K562 (cell line): ENCODE data around the gene MAP2K7. TPM values are rescaled to one million over a fixed set of nuclear protein-coding genes. Genes with fewer than 3 reads are reported as not detected.

Experiments
- CBFA2T3 ChIP-seq: fragments of 450-650 bp; IDR thresholded peaks from 2 replicates; pipeline ENCODE4 v1.6.1; 2017
- CEBPG ChIP-seq, 3 experiments: fragments of 200-800 bp in 1 of 3; sonication (Bioruptor generic) in 1 of 3; sonication (generic) in 1 of 3; formaldehyde crosslinking in 1 of 3; IDR thresholded peaks in 2 of 3; conservative IDR thresholded peaks in 1 of 3; 2 replicates each; pipeline versions ENCODE4 v1.6.1 to v1.8.0; 2016 to 2022; ENCODE audit warnings: missing compliant biosample characterization in 2 of 3, missing genetic modification characterization in 2 of 3, mild to moderate bottlenecking in 1 of 3, missing genetic modification reagents in 1 of 3
- CXXC5 ChIP-seq: fragments of 250-450 bp; sonication (Bioruptor Pico); IDR thresholded peaks from 2 replicates; pipeline ENCODE4 v1.8.0; 2022; ENCODE audit warnings: inconsistent platforms, mild to moderate bottlenecking, moderate library complexity
- FUS ChIP-seq: fragments of 200-400 bp; formaldehyde crosslinking; optimal IDR thresholded peaks from 2 replicates; pipeline ENCODE3; 2017; ENCODE audit warnings: low read depth, low read length
- KDM4B ChIP-seq, 2 experiments: fragments of 450-650 bp in 1 of 2; sonication (generic) in 1 of 2; IDR thresholded peaks; 2 replicates each; pipeline ENCODE4 v1.6.1; 2016 to 2017; ENCODE audit warnings: borderline replicate concordance in 2 of 2, antibody characterized with exemption in 1 of 2, low read depth in 1 of 2, mild to moderate bottlenecking in 1 of 2
- NFRKB ChIP-seq: fragments of 450-650 bp; IDR thresholded peaks from 2 replicates; pipeline ENCODE4 v1.6.1; 2016; ENCODE audit warnings: low read depth
- NR4A1 ChIP-seq, 2 experiments: fragments of 250-450 bp in 1 of 2; fragments of 450-650 bp in 1 of 2; sonication (Bioruptor Pico) in 1 of 2; IDR thresholded peaks; 2 replicates each; pipeline versions ENCODE4 v1.4.0 to v1.6.1; 2016 to 2020; ENCODE audit warnings: mild to moderate bottlenecking in 2 of 2, missing compliant biosample characterization in 1 of 2, missing genetic modification characterization in 1 of 2, moderate library complexity in 1 of 2
- PHTF2 ChIP-seq: fragments of 250-450 bp; sonication (Bioruptor Pico); IDR thresholded peaks from 2 replicates; pipeline ENCODE4 v1.5.0; 2021; ENCODE audit warnings: mild to moderate bottlenecking
- PTRF ChIP-seq: fragments of 450-650 bp; IDR thresholded peaks from 2 replicates; pipeline ENCODE4 v1.6.1; 2016; ENCODE audit warnings: mild to moderate bottlenecking, missing genetic modification characterization, missing compliant biosample characterization
- SMAD3 ChIP-seq: fragments of 450-650 bp; formaldehyde crosslinking; conservative IDR thresholded peaks from 2 replicates; pipeline ENCODE4 v1.4.0; 2020; ENCODE audit warnings: mild to moderate bottlenecking
- ZNF184 ChIP-seq: sonication (generic); formaldehyde crosslinking; IDR thresholded peaks from 2 replicates; pipeline ENCODE4 v1.5.0; 2020; ENCODE audit warnings: missing genetic modification reagents
- ZNF3 ChIP-seq: fragments of 250-450 bp; sonication (Bioruptor Pico); IDR thresholded peaks from 2 replicates; pipeline ENCODE4 v1.5.0; 2021; ENCODE audit warnings: mild to moderate bottlenecking, moderate library complexity
- polyA plus RNA-seq, 8 experiments: library from polyadenylated mRNA; depleted of rRNA in 4 of 8; stranded (reverse) in 5 of 8; unstranded in 3 of 8; fragments of >200 nt; fragmentation: Nextera tagmentation in 2 of 8; fragmentation: Illumina TruSeq in 1 of 8; extraction: Ambion mirVana in 2 of 8; extraction: Trizol in 1 of 8; gene quantifications; 2 replicates each; pipeline versions ENCODE4 v1.2.1 to v1.2.3, GENCODE V29; 2011 to 2014; ENCODE audit warnings: inconsistent platforms in 1 of 8, missing spikeins in 1 of 8
- total RNA-seq, 7 experiments: library from RNA; depleted of rRNA in 6 of 7; stranded (reverse); fragments of >200 nt in 6 of 7; fragmentation: Illumina TruSeq in 2 of 7; extraction: Trizol in 2 of 7; gene quantifications; 2 replicates each; pipeline versions ENCODE4 v1.2.1 to v1.2.3, GENCODE V29; 2011 to 2021; ENCODE audit warnings: low replicate concordance in 1 of 7
- TF ChIP-seq, protein P1 (sequence below): fragments of 250-450 bp; sonication (Bioruptor Pico); IDR thresholded peaks from 2 replicates; pipeline ENCODE4 v1.4.0; 2020
- TF ChIP-seq, protein P2 (sequence below): fragments of 250-450 bp; sonication (Bioruptor Pico); IDR thresholded peaks from 2 replicates; pipeline ENCODE4 v1.5.0; 2021
- TF ChIP-seq, protein P3 (sequence below): fragments of 200-800 bp; sonication (Bioruptor generic); IDR thresholded peaks from 2 replicates; pipeline ENCODE4 v1.6.1; 2017; ENCODE audit warnings: missing genetic modification characterization, missing compliant biosample characterization
- TF ChIP-seq, protein P4 (sequence below): fragments of 200-400 bp; formaldehyde crosslinking; IDR thresholded peaks from 2 replicates; pipeline ENCODE4 v1.6.1; 2017; ENCODE audit warnings: mild to moderate bottlenecking, low read depth, low read length, moderate library complexity

The MAP2K7 gene
- total and polyA plus RNA-seq, 9 of the 15 experiments (the other 6 are each of a cell fraction or from before 2014, with no cell fraction given): 0.51 to 45.8 (median 14.1) TPM

DNA sequence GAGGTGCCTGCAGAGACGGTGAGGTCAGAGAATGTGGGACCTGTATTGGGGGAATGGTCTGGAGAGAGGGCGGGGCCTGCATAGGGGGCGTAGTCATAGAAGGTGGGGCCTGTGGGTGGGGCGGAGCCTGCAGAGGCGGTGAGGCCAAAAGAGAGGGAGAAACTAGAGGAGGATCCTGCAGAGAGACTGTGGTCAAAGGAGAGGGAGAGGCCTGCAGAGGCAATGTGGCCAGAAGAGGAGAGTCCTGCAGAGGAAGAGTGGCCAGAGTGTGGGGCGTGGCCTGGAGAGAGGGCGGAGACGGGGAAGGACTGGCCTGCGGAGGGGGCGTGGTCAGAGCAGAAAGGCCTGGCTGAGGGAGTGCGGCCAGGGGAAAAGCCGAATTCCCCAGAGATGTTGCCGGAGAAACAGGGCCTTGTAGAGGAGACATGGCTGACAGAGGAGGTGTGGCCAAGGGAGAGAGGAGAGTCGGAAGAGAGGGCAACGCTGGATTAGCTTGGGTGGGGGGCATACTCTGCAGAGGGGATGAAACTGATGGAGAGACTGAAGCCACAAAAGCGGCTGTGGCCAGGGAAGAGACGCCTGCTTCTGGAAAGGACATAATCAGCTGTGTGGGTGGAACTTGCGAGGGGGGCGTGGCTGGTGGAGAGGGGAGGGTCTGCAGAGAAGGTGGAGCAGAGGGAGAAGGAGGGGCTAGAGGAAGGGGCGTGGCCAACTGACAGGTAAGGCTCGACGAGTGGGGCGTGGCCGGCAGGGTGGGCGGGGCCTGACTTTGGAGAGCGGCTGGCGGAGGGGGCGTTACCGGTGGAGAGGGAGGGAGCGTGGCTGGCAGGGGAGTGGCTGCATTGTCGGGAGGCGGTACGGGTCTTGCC, 32.0 kb upstream of the MAP2K7 start (continued):
- TF ChIP-seq NR4A1 (CRISPR knock-in tag; IDR thresholded peaks at IDR 0.05) (peak; percentile 42; the same call in 1 of the 2 replicates), NR4A1 (tag; IDR thresholded peaks at IDR 0.05) (no peak), FUS (no peak), PTRF (tag) (no peak), ZNF3 (CRISPR knock-in tag) (no peak), PHTF2 (no peak), CBFA2T3 (no peak), CXXC5 (CRISPR knock-in tag) (no peak), CEBPG (CRISPR knock-in tag; IDR thresholded peaks at IDR 0.05) (no peak), CEBPG (tag; conservative IDR thresholded peaks at IDR 0.05 in 1 of 2, IDR thresholded peaks at IDR 0.05 in 1 of 2) (no peak), SMAD3 (CRISPR knock-in tag) (no peak), ZNF184 (CRISPR knock-in tag) (no peak), NFRKB (no peak), KDM4B (IDR thresholded peaks at IDR 0.05; ENCODE audit: borderline replicate concordance in 2 of 2, low read depth in 1 of 2) (no peak)
- TF ChIP-seq, protein P1, sequence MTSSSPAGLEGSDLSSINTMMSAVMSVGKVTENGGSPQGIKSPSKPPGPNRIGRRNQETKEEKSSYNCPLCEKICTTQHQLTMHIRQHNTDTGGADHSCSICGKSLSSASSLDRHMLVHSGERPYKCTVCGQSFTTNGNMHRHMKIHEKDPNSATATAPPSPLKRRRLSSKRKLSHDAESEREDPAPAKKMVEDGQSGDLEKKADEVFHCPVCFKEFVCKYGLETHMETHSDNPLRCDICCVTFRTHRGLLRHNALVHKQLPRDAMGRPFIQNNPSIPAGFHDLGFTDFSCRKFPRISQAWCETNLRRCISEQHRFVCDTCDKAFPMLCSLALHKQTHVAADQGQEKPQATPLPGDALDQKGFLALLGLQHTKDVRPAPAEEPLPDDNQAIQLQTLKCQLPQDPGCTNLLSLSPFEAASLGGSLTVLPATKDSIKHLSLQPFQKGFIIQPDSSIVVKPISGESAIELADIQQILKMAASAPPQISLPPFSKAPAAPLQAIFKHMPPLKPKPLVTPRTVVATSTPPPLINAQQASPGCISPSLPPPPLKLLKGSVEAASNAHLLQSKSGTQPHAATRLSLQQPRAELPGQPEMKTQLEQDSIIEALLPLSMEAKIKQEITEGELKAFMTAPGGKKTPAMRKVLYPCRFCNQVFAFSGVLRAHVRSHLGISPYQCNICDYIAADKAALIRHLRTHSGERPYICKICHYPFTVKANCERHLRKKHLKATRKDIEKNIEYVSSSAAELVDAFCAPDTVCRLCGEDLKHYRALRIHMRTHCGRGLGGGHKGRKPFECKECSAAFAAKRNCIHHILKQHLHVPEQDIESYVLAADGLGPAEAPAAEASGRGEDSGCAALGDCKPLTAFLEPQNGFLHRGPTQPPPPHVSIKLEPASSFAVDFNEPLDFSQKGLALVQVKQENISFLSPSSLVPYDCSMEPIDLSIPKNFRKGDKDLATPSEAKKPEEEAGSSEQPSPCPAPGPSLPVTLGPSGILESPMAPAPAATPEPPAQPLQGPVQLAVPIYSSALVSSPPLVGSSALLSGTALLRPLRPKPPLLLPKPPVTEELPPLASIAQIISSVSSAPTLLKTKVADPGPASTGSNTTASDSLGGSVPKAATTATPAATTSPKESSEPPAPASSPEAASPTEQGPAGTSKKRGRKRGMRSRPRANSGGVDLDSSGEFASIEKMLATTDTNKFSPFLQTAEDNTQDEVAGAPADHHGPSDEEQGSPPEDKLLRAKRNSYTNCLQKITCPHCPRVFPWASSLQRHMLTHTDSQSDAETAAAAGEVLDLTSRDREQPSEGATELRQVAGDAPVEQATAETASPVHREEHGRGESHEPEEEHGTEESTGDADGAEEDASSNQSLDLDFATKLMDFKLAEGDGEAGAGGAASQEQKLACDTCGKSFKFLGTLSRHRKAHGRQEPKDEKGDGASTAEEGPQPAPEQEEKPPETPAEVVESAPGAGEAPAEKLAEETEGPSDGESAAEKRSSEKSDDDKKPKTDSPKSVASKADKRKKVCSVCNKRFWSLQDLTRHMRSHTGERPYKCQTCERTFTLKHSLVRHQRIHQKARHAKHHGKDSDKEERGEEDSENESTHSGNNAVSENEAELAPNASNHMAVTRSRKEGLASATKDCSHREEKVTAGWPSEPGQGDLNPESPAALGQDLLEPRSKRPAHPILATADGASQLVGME (CRISPR knock-in tag): no peak
- TF ChIP-seq, protein P2, sequence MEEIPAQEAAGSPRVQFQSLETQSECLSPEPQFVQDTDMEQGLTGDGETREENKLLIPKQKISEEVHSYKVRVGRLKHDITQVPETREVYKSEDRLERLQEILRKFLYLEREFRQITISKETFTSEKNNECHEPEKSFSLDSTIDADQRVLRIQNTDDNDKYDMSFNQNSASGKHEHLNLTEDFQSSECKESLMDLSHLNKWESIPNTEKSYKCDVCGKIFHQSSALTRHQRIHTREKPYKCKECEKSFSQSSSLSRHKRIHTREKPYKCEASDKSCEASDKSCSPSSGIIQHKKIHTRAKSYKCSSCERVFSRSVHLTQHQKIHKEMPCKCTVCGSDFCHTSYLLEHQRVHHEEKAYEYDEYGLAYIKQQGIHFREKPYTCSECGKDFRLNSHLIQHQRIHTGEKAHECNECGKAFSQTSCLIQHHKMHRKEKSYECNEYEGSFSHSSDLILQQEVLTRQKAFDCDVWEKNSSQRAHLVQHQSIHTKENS (CRISPR knock-in tag): no peak
- TF ChIP-seq, protein P3, sequence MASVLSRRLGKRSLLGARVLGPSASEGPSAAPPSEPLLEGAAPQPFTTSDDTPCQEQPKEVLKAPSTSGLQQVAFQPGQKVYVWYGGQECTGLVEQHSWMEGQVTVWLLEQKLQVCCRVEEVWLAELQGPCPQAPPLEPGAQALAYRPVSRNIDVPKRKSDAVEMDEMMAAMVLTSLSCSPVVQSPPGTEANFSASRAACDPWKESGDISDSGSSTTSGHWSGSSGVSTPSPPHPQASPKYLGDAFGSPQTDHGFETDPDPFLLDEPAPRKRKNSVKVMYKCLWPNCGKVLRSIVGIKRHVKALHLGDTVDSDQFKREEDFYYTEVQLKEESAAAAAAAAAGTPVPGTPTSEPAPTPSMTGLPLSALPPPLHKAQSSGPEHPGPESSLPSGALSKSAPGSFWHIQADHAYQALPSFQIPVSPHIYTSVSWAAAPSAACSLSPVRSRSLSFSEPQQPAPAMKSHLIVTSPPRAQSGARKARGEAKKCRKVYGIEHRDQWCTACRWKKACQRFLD (CRISPR knock-in tag): no peak
- TF ChIP-seq, protein P4, sequence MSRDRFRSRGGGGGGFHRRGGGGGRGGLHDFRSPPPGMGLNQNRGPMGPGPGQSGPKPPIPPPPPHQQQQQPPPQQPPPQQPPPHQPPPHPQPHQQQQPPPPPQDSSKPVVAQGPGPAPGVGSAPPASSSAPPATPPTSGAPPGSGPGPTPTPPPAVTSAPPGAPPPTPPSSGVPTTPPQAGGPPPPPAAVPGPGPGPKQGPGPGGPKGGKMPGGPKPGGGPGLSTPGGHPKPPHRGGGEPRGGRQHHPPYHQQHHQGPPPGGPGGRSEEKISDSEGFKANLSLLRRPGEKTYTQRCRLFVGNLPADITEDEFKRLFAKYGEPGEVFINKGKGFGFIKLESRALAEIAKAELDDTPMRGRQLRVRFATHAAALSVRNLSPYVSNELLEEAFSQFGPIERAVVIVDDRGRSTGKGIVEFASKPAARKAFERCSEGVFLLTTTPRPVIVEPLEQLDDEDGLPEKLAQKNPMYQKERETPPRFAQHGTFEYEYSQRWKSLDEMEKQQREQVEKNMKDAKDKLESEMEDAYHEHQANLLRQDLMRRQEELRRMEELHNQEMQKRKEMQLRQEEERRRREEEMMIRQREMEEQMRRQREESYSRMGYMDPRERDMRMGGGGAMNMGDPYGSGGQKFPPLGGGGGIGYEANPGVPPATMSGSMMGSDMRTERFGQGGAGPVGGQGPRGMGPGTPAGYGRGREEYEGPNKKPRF: no peak
